ENCODE data around the gene MAP3K1. TPM values are rescaled to one million over a fixed set of nuclear protein-coding genes. Genes with fewer than 3 reads are reported as not detected.

The MAP3K1 gene
- total and polyA plus RNA-seq, 3 experiments from 2014 or later: 18.1 to 34.6 (median 18.7) TPM

- Mint-ChIP-seq H3K4me1 (peaks cover 2 to 6% (median 4%) of the 10 kb centered on the region in 3 donors), H3K27me3 (no peaks in the 10 kb centered on the region), H3K27ac (peak overlapping the region in 1 of 8 donors; percentile 45), H3K4me3 (no peak overlapping the region), H3K9me3 (no peaks in the 10 kb centered on the region), H3K36me3 (peaks cover 0 to 22% (median 8%) of the 10 kb centered on the region in 3 donors)
- DNase-seq: no peak
- Histone ChIP-seq H3K27me3 (ENCODE audit: insufficient read depth, low read length, poor library complexity, severe bottlenecking) (no peaks in the 10 kb centered on the region), H3K27ac (ENCODE audit: low read depth, low read length) (no peak overlapping the region), H3K4me3 (ENCODE audit: low read length) (no peak overlapping the region), H3K9me3 (ENCODE audit: low read length) (no peaks in the 10 kb centered on the region), H3K36me3 (ENCODE audit: insufficient read depth, low read length) (no peaks in the 10 kb centered on the region), H3K4me1 (ENCODE audit: insufficient read depth, low read length) (no peaks in the 10 kb centered on the region)
- POLR2A ChIA-PET: interaction anchor here (0.5 kb wide), 1 partner anchor 1544 kb away, joined by 3 read pairs; no protein-coding TSS in a partner anchor
- CTCF ChIA-PET: interaction anchor here (0.7 to 0.9 kb wide), 3 partner anchors 221 to 307 kb away, joined by 3 read pairs; no protein-coding TSS in a partner anchor
These were observed 102.2 kb downstream of the MAP3K1 start for GRCh38 chr5:56917534-56917933.

GRCh38 chr5:56918054-56918453 lies 102.7 kb downstream of the MAP3K1 start:
- ChIA-PET CTCF (interaction anchor here (0.9 to 1.7 kb wide), 2 partner anchors 8 to 306 kb away, joined by 3 to 4 read pairs; no protein-coding TSS in a partner anchor), POLR2A (interaction anchor here (0.5 kb wide), 1 partner anchor 1543 kb away, joined by 3 read pairs; no protein-coding TSS in a partner anchor)
- Mint-ChIP-seq H3K27me3 (no peaks in the 10 kb centered on the region), H3K4me3 (peak overlapping the region in 1 of 7 donors; percentile 22), H3K4me1 (peaks cover 4 to 9% (median 4%) of the 10 kb centered on the region in 3 donors), H3K9me3 (no peaks in the 10 kb centered on the region), H3K27ac (peak overlapping the region in 2 of 8 donors; percentile 0 to 45), H3K36me3 (peaks cover 0 to 26% (median 12%) of the 10 kb centered on the region in 3 donors)
- Histone ChIP-seq H3K9me3 (ENCODE audit: low read length) (no peaks in the 10 kb centered on the region), H3K4me3 (ENCODE audit: low read length) (no peak overlapping the region), H3K4me1 (ENCODE audit: insufficient read depth, low read length) (no peaks in the 10 kb centered on the region), H3K27me3 (ENCODE audit: insufficient read depth, low read length, poor library complexity, severe bottlenecking) (no peaks in the 10 kb centered on the region), H3K36me3 (ENCODE audit: insufficient read depth, low read length) (peaks cover 2% of the 10 kb centered on the region), H3K27ac (ENCODE audit: low read depth, low read length) (no peak overlapping the region)
- DNase-seq: no peak

- no peaks in the 10 kb centered on the region for H3K9me3 Mint-ChIP-seq
- no peak overlapping the region for H3K27ac Mint-ChIP-seq
- peaks cover 0 to 41% (median 24%) of the 10 kb centered on the region in 3 donors for H3K36me3 Mint-ChIP-seq
- H3K4me3 Mint-ChIP-seq: no peak overlapping the region
- H3K36me3 ChIP-seq (ENCODE audit: insufficient read depth, low read length): peaks cover 11% of the 10 kb centered on the region
- peaks cover 4 to 9% (median 4%) of the 10 kb centered on the region in 3 donors for H3K4me1 Mint-ChIP-seq
- H3K27me3 Mint-ChIP-seq: no peaks in the 10 kb centered on the region
- no peaks in the 10 kb centered on the region for H3K27me3 ChIP-seq (ENCODE audit: insufficient read depth, low read length, poor library complexity, severe bottlenecking)
- no peaks in the 10 kb centered on the region for H3K4me1 ChIP-seq (ENCODE audit: insufficient read depth, low read length)
- ChIA-PET CTCF (no interaction called here), POLR2A (interaction anchor here (0.6 kb wide), 1 partner anchor 350 kb away, joined by 4 read pairs; no protein-coding TSS in a partner anchor)
- H3K9me3 ChIP-seq (ENCODE audit: low read length): no peaks in the 10 kb centered on the region
- no peak overlapping the region for H3K27ac ChIP-seq (ENCODE audit: low read depth, low read length)
- no peak overlapping the region for H3K4me3 ChIP-seq (ENCODE audit: low read length)
- DNase-seq: no peak
These were observed 104.8 kb downstream of the MAP3K1 start for GRCh38 chr5:56919942-56920662.

GRCh38 chr5:56922922-56923321 lies 107.6 kb downstream of the MAP3K1 start:
- ChIA-PET CTCF (interaction anchor here (0.8 kb wide), 1 partner anchor 8 kb away, joined by 3 read pairs; no protein-coding TSS in a partner anchor), POLR2A (no interaction called here)
- H3K4me3 ChIP-seq (ENCODE audit: low read length): no peak overlapping the region
- H3K4me1 ChIP-seq (ENCODE audit: insufficient read depth, low read length): no peaks in the 10 kb centered on the region
- no peak for DNase-seq
- Mint-ChIP-seq H3K4me3 (no peak overlapping the region), H3K4me1 (peaks cover 4 to 9% (median 4%) of the 10 kb centered on the region in 3 donors), H3K36me3 (peaks cover 0 to 63% (median 23%) of the 10 kb centered on the region in 3 donors), H3K9me3 (no peaks in the 10 kb centered on the region), H3K27me3 (no peaks in the 10 kb centered on the region), H3K27ac (peak overlapping the region in 1 of 8 donors; percentile 0)
- H3K27me3 ChIP-seq (ENCODE audit: insufficient read depth, low read length, poor library complexity, severe bottlenecking): no peaks in the 10 kb centered on the region
- H3K9me3 ChIP-seq (ENCODE audit: low read length): no peaks in the 10 kb centered on the region
- H3K36me3 ChIP-seq (ENCODE audit: insufficient read depth, low read length): peaks cover 15% of the 10 kb centered on the region
- no peak overlapping the region for H3K27ac ChIP-seq (ENCODE audit: low read depth, low read length)

GRCh38 chr5:56934325-56934724 lies 119.0 kb downstream of the MAP3K1 start:
- Mint-ChIP-seq H3K27ac (no peak overlapping the region), H3K36me3 (peaks cover 0 to 81% (median 6%) of the 10 kb centered on the region in 3 donors), H3K4me1 (peaks cover 0 to 4% (median 3%) of the 10 kb centered on the region in 3 donors), H3K27me3 (no peaks in the 10 kb centered on the region), H3K4me3 (no peak overlapping the region), H3K9me3 (no peaks in the 10 kb centered on the region)
- no peak overlapping the region for H3K4me3 ChIP-seq (ENCODE audit: low read length)
- peaks cover 29% of the 10 kb centered on the region for H3K36me3 ChIP-seq (ENCODE audit: insufficient read depth, low read length)
- H3K27me3 ChIP-seq (ENCODE audit: insufficient read depth, low read length, poor library complexity, severe bottlenecking): no peaks in the 10 kb centered on the region
- CTCF ChIA-PET: no interaction called here
- H3K9me3 ChIP-seq (ENCODE audit: low read length): no peaks in the 10 kb centered on the region
- H3K27ac ChIP-seq (ENCODE audit: low read depth, low read length): no peak overlapping the region
- POLR2A ChIA-PET: no interaction called here
- no peak for DNase-seq
- H3K4me1 ChIP-seq (ENCODE audit: insufficient read depth, low read length): no peaks in the 10 kb centered on the region

- Mint-ChIP-seq H3K36me3 (peaks cover 6 to 90% (median 19%) of the 10 kb centered on the region in 3 donors), H3K4me3 (no peak overlapping the region), H3K27me3 (no peaks in the 10 kb centered on the region), H3K9me3 (no peaks in the 10 kb centered on the region), H3K4me1 (peaks cover 3 to 9% (median 5%) of the 10 kb centered on the region in 3 donors), H3K27ac (no peak overlapping the region)
- ChIA-PET CTCF (no interaction called here), POLR2A (no interaction called here)
- Histone ChIP-seq H3K27ac (ENCODE audit: low read depth, low read length) (no peak overlapping the region), H3K9me3 (ENCODE audit: low read length) (no peaks in the 10 kb centered on the region), H3K4me1 (ENCODE audit: insufficient read depth, low read length) (no peaks in the 10 kb centered on the region), H3K36me3 (ENCODE audit: insufficient read depth, low read length) (peaks cover 40% of the 10 kb centered on the region), H3K4me3 (ENCODE audit: low read length) (no peak overlapping the region), H3K27me3 (ENCODE audit: insufficient read depth, low read length, poor library complexity, severe bottlenecking) (no peaks in the 10 kb centered on the region)
- no peak for DNase-seq
These were observed 123.5 kb downstream of the MAP3K1 start for GRCh38 chr5:56938858-56939257.

- H3K4me3 Mint-ChIP-seq: no peak overlapping the region
- POLR2A ChIA-PET: no interaction called here
- Histone ChIP-seq H3K4me3 (ENCODE audit: low read length) (no peak overlapping the region), H3K36me3 (ENCODE audit: insufficient read depth, low read length) (peaks cover 32% of the 10 kb centered on the region), H3K4me1 (ENCODE audit: insufficient read depth, low read length) (no peaks in the 10 kb centered on the region), H3K27me3 (ENCODE audit: insufficient read depth, low read length, poor library complexity, severe bottlenecking) (no peaks in the 10 kb centered on the region), H3K9me3 (ENCODE audit: low read length) (no peaks in the 10 kb centered on the region), H3K27ac (ENCODE audit: low read depth, low read length) (no peak overlapping the region)
- CTCF ChIA-PET: interaction anchor here (1.0 kb wide), 1 partner anchor 9 kb away, joined by 5 read pairs; no protein-coding TSS in a partner anchor
- H3K9me3 Mint-ChIP-seq: no peaks in the 10 kb centered on the region
- no peaks in the 10 kb centered on the region for H3K27me3 Mint-ChIP-seq
- peaks cover 6 to 83% (median 28%) of the 10 kb centered on the region in 3 donors for H3K36me3 Mint-ChIP-seq
- no peak for DNase-seq
- H3K27ac Mint-ChIP-seq: no peak overlapping the region
- H3K4me1 Mint-ChIP-seq: peaks cover 9 to 12% (median 11%) of the 10 kb centered on the region in 3 donors
These were observed 126.6 kb downstream of the MAP3K1 start for GRCh38 chr5:56941981-56942380.

Measured in CD8-positive, alpha-beta memory T cell (primary cell).